SJCRH30 (cell line): ENCODE results near the gene EPHB4. TPM values are rescaled to one million over a fixed set of nuclear protein-coding genes. Genes with fewer than 3 reads are reported as not detected.
A peak's percentile ranks its signal among the peaks of the same experiment; 100 is the strongest.
"Not testable (repeated sequence)": the region's sequence is repeated elsewhere in the genome, so short reads cannot be mapped to it uniquely, and the experiment has no call there.

Experiments
- DNase-seq, 2 experiments: peaks; one replicate each; pipeline ENCODE4 v3.0.0-alpha.2; 2015 to 2020
- H3K27ac ChIP-seq: fragments of 250-450 bp; sonication (Bioruptor Pico); 2 replicates; pipeline ENCODE4 v1.5.1; 2020; ENCODE audit warnings: mild to moderate bottlenecking, moderate library complexity
- H3K27me3 ChIP-seq: fragments of 250-450 bp; sonication (Bioruptor Pico); 2 replicates; pipeline ENCODE4 v1.5.1; 2020; ENCODE audit warnings: mild to moderate bottlenecking, moderate library complexity
- H3K36me3 ChIP-seq: fragments of 250-450 bp; sonication (Bioruptor Pico); 2 replicates; pipeline ENCODE4 v1.5.1; 2020; ENCODE audit warnings: mild to moderate bottlenecking, moderate library complexity
- H3K4me1 ChIP-seq: fragments of 250-450 bp; sonication (Bioruptor Pico); 2 replicates; pipeline ENCODE4 v1.5.1; 2020; ENCODE audit warnings: mild to moderate bottlenecking, moderate library complexity
- H3K4me3 ChIP-seq: fragments of 250-450 bp; sonication (Bioruptor Pico); 2 replicates; pipeline ENCODE4 v1.5.1; 2020; ENCODE audit warnings: mild to moderate bottlenecking, moderate library complexity
- H3K9me3 ChIP-seq: fragments of 250-450 bp; sonication (Bioruptor Pico); replicated peaks from 2 replicates; pipeline ENCODE4 v1.5.1; 2020; ENCODE audit warnings: mild to moderate bottlenecking, moderate library complexity
- total RNA-seq: library from RNA; depleted of rRNA; stranded (reverse); fragments of >200 nt; shearing (Covaris generic); gene quantifications from 2 replicates; pipeline ENCODE4 v1.2.3, GENCODE V29; 2014

Gene EPHB4
- total RNA-seq, 1 experiment from 2014 or later = 61.7 TPM

- Histone ChIP-seq H3K27me3 (no peaks in the 10 kb centered on the region), H3K27ac (no peak overlapping the region), H3K4me3 (no peak overlapping the region), H3K36me3 (peaks cover 6% of the 10 kb centered on the region), H3K4me1 (peaks cover 15% of the 10 kb centered on the region), H3K9me3 (no peaks in the 10 kb centered on the region)
- DNase-seq = no peak
Measured at GRCh38 chr7:100861616-100861985, 34.3 kb upstream of the EPHB4 start.

- Histone ChIP-seq H3K9me3 (no peaks in the 10 kb centered on the region), H3K27ac (no peak overlapping the region)
- DNase-seq = no peak
Measured at GRCh38 chr7:100860702-100861615, 33.6 kb upstream of the EPHB4 start.

GRCh38 chr7:100859856-100860255, 32.5 kb upstream of the EPHB4 start:
- DNase-seq = no peak
- Histone ChIP-seq H3K27me3 (no peaks in the 10 kb centered on the region), H3K4me1 (peaks cover 12% of the 10 kb centered on the region), H3K36me3 (peaks cover 6% of the 10 kb centered on the region), H3K9me3 (no peaks in the 10 kb centered on the region), H3K27ac (no peak overlapping the region), H3K4me3 (no peak overlapping the region)

More at GRCh38 chr7:100860702-100861615, 33.6 kb upstream of the EPHB4 start:
- Histone ChIP-seq H3K27me3 (no peaks in the 10 kb centered on the region), H3K4me3 (no peak overlapping the region), H3K36me3 (peaks cover 6% of the 10 kb centered on the region), H3K4me1 (peaks cover 12% of the 10 kb centered on the region)

- H3K4me1 ChIP-seq = no peaks in the 10 kb centered on the region
- DNase-seq = no peak
- peaks cover 6% of the 10 kb centered on the region for H3K36me3 ChIP-seq
- no peaks in the 10 kb centered on the region for H3K9me3 ChIP-seq
- H3K27me3 ChIP-seq = no peaks in the 10 kb centered on the region
- H3K4me3 ChIP-seq = no peak overlapping the region
- no peak overlapping the region for H3K27ac ChIP-seq
Measured at GRCh38 chr7:100856871-100857282, 29.6 kb upstream of the EPHB4 start.

- Histone ChIP-seq H3K9me3 (no peaks in the 10 kb centered on the region), H3K4me3 (no peak overlapping the region), H3K4me1 (no peaks in the 10 kb centered on the region), H3K36me3 (peaks cover 5% of the 10 kb centered on the region), H3K27me3 (no peaks in the 10 kb centered on the region), H3K27ac (no peak overlapping the region)
- DNase-seq = no peak
Measured at GRCh38 chr7:100855515-100855914, 28.2 kb upstream of the EPHB4 start.

GRCh38 chr7:100854899-100855298, 27.6 kb upstream of the EPHB4 start:
- not testable (repeated sequence) for DNase-seq, H3K4me3 ChIP-seq, H3K27me3 ChIP-seq, H3K9me3 ChIP-seq, H3K36me3 ChIP-seq, H3K27ac ChIP-seq, H3K4me1 ChIP-seq

GRCh38 chr7:100854146-100854895, 27.0 kb upstream of the EPHB4 start:
- no peaks in the 10 kb centered on the region for H3K27me3 ChIP-seq
- DNase-seq = no peak
- H3K4me3 ChIP-seq = no peak overlapping the region

GRCh38 chr7:100852048-100852872, 24.9 kb upstream of the EPHB4 start, which contains the start of gene SLC12A9:
SLC12A9 (plus strand) TSS chr7:100852713; CDS start chr7:100854198, 1,485 bp downstream.
- Histone ChIP-seq H3K36me3 (no peaks in the 10 kb centered on the region), H3K4me1 (no peaks in the 10 kb centered on the region), H3K4me3 (peak within 1 kb of the TSS; percentile 80), H3K9me3 (no peaks in the 10 kb centered on the region), H3K27ac (peak within 1 kb of the TSS; percentile 33; the same call in 1 of the 2 replicates), H3K27me3 (no peaks in the 10 kb centered on the region)
- DNase-seq = peak; percentile 94

More at GRCh38 chr7:100854146-100854895, 27.0 kb upstream of the EPHB4 start:
- H3K9me3 ChIP-seq = no peaks in the 10 kb centered on the region
- no peak overlapping the region for H3K27ac ChIP-seq
- H3K36me3 ChIP-seq = no peaks in the 10 kb centered on the region
- H3K4me1 ChIP-seq = no peaks in the 10 kb centered on the region

GRCh38 chr7:100847360-100847759, 20.0 kb upstream of the EPHB4 start:
- Histone ChIP-seq H3K36me3 (no peaks in the 10 kb centered on the region), H3K27ac (no peak overlapping the region), H3K9me3 (no peaks in the 10 kb centered on the region), H3K4me1 (no peaks in the 10 kb centered on the region), H3K4me3 (no peak overlapping the region), H3K27me3 (no peaks in the 10 kb centered on the region)
- DNase-seq = no peak

- no peaks in the 10 kb centered on the region for H3K27me3 ChIP-seq
- H3K4me1 ChIP-seq = peaks cover 7% of the 10 kb centered on the region
- H3K36me3 ChIP-seq = no peaks in the 10 kb centered on the region
- H3K9me3 ChIP-seq = no peaks in the 10 kb centered on the region
- DNase-seq = no peak
- H3K4me3 ChIP-seq = no peak overlapping the region
- no peak overlapping the region for H3K27ac ChIP-seq
Measured at GRCh38 chr7:100840470-100841100, 13.3 kb upstream of the EPHB4 start.

GRCh38 chr7:100839361-100839760, 12.0 kb upstream of the EPHB4 start:
- no peak for DNase-seq
- Histone ChIP-seq H3K27me3 (no peaks in the 10 kb centered on the region), H3K36me3 (no peaks in the 10 kb centered on the region), H3K4me1 (peaks cover 7% of the 10 kb centered on the region), H3K9me3 (no peaks in the 10 kb centered on the region), H3K27ac (no peak overlapping the region), H3K4me3 (no peak overlapping the region)

- Histone ChIP-seq H3K27ac (peak overlapping the region; percentile 60), H3K4me3 (peak overlapping the region; percentile 41), H3K27me3 (no peaks in the 10 kb centered on the region; the same call in 1 of the 2 replicates), H3K36me3 (no peaks in the 10 kb centered on the region), H3K4me1 (peaks cover 7% of the 10 kb centered on the region), H3K9me3 (no peaks in the 10 kb centered on the region)
- DNase-seq = peak; percentile 82 to 85
Measured at GRCh38 chr7:100837099-100837836, 9.9 kb upstream of the EPHB4 start.

GRCh38 chr7:100836812-100837098, 9.4 kb upstream of the EPHB4 start:
- H3K27ac ChIP-seq = peak overlapping the region; percentile 60
- no peak for DNase-seq

More at GRCh38 chr7:100836812-100837098, 9.4 kb upstream of the EPHB4 start:
- Histone ChIP-seq H3K4me3 (peak overlapping the region; percentile 41), H3K27me3 (no peaks in the 10 kb centered on the region; the same call in 1 of the 2 replicates), H3K36me3 (no peaks in the 10 kb centered on the region), H3K4me1 (peaks cover 7% of the 10 kb centered on the region), H3K9me3 (no peaks in the 10 kb centered on the region)
